IMR-90 (cell line): ENCODE results near the gene EBF4. TPM values are rescaled to one million over a fixed set of nuclear protein-coding genes. Genes with fewer than 3 reads are reported as not detected.
"Not testable (repeated sequence)": the region's sequence is repeated elsewhere in the genome, so short reads cannot be mapped to it uniquely, and the experiment has no call there.

Source experiments
- ATAC-seq: fragments of 200-7000 bp; cut with Tn5 transposase; 2 replicates; pipeline ENCODE4 v1.9.1; 2020; ENCODE audit warnings: low read depth, mild to moderate bottlenecking, moderate library complexity
- BruUV-seq: library from RNA; stranded (reverse); fragments of 400-500 nt; replicated peaks from 2 replicates; lab custom pipeline; 2021; lab: Mats Ljungman, UMichigan
- CTCF ChIA-PET: fragments of 300-600 bp; formaldehyde crosslinking; extraction: SDS; loops from one replicate; lab custom pipeline; 2021; ENCODE audit warnings: antibody characterized with exemption; lab: Yijun Ruan, JAX
- POLR2A ChIA-PET: fragments of 300-600 bp; sonication (Branson Sonifier 250); formaldehyde crosslinking; loops from one replicate; lab custom pipeline; 2022; ENCODE audit warnings: antibody characterized with exemption; ENCODE audit not compliant: unreplicated experiment; lab: Charles Lee
- DNase-seq: peaks from one replicate; pipeline ENCODE4 v3.0.0; 2013
- H2AFZ ChIP-seq: replicated peaks from 2 replicates; pipeline ENCODE3; 2013; ENCODE audit warnings: low read length, mild to moderate bottlenecking; ENCODE audit not compliant: poor library complexity
- H2AK5ac ChIP-seq: 2 replicates; pipeline ENCODE4 v1.6.1; 2013; ENCODE audit warnings: low read depth, low read length, inconsistent platforms
- H2AK9ac ChIP-seq: replicated peaks from 2 replicates; pipeline ENCODE3; 2013; ENCODE audit warnings: mild to moderate bottlenecking, low read depth, low read length, moderate library complexity; ENCODE audit not compliant: poor library complexity
- H2BK120ac ChIP-seq: 2 replicates; pipeline ENCODE4 v1.6.1; 2013; ENCODE audit warnings: low read depth, low read length, inconsistent platforms
- H2BK15ac ChIP-seq: 3 replicates; pipeline ENCODE4 v1.6.1; 2013; ENCODE audit warnings: low read depth, low read length, inconsistent platforms
- H2BK20ac ChIP-seq: 2 replicates; pipeline ENCODE4 v1.6.1; 2013; ENCODE audit warnings: low read depth, mild to moderate bottlenecking, inconsistent platforms, low read length, moderate library complexity
- H2BK5ac ChIP-seq: 2 replicates; pipeline ENCODE4 v1.6.1; 2013; ENCODE audit warnings: mild to moderate bottlenecking, low read depth, low read length, inconsistent platforms; ENCODE audit not compliant: poor library complexity, severe bottlenecking
- H3K14ac ChIP-seq: replicated peaks from 2 replicates; pipeline ENCODE4 v1.6.1; 2013; ENCODE audit warnings: low read depth, low read length, inconsistent platforms
- H3K18ac ChIP-seq: 2 replicates; pipeline ENCODE4 v1.6.1; 2013; ENCODE audit warnings: low read depth, low read length, control low read depth
- H3K23ac ChIP-seq: 2 replicates; pipeline ENCODE4 v1.6.1; 2013; ENCODE audit warnings: low read depth, low read length, inconsistent platforms
- H3K27ac ChIP-seq: 2 replicates; pipeline ENCODE4 v1.5.1; 2013; ENCODE audit warnings: mild to moderate bottlenecking, control low read depth, low read length; ENCODE audit not compliant: insufficient read depth
- H3K27me3 ChIP-seq: 2 replicates; pipeline ENCODE4 v1.6.1; 2013; ENCODE audit warnings: low read length; ENCODE audit not compliant: control insufficient read depth, insufficient read depth
- H3K36me3 ChIP-seq: 2 replicates; pipeline ENCODE4 v1.6.1; 2013; ENCODE audit warnings: low read length, mixed read lengths; ENCODE audit not compliant: control insufficient read depth, insufficient read depth
- H3K4ac ChIP-seq: 2 replicates; pipeline ENCODE4 v1.6.1; 2013; ENCODE audit warnings: low read depth, low read length, inconsistent platforms
- H3K4me1 ChIP-seq: 2 replicates; pipeline ENCODE4 v1.6.1; 2013; ENCODE audit warnings: low read length, mixed read lengths; ENCODE audit not compliant: control insufficient read depth, insufficient read depth
- H3K4me2 ChIP-seq: 2 replicates; pipeline ENCODE4 v1.6.1; 2013; ENCODE audit warnings: low read depth, mild to moderate bottlenecking, control low read depth, low read length, moderate library complexity
- H3K4me3 ChIP-seq: 2 replicates; pipeline ENCODE4 v1.5.1; 2013; ENCODE audit warnings: low read depth, mild to moderate bottlenecking, control low read depth, low read length, moderate library complexity; ENCODE audit not compliant: insufficient read depth
- H3K56ac ChIP-seq: 2 replicates; pipeline ENCODE4 v1.6.1; 2013; ENCODE audit warnings: low read length, inconsistent platforms; ENCODE audit not compliant: insufficient read depth; ENCODE audit errors: extremely low read depth
- H3K79me1 ChIP-seq, 2 experiments: 2 replicates each; pipeline ENCODE4 v1.6.1; 2013; ENCODE audit warnings: low read length in 2 of 2, inconsistent platforms in 1 of 2, low read depth in 1 of 2
- H3K9ac ChIP-seq: 2 replicates; pipeline ENCODE4 v1.6.1; 2013; ENCODE audit warnings: low read depth, low read length, control low read depth
- H3K9me1 ChIP-seq: 2 replicates; pipeline ENCODE4 v1.6.1; 2013; ENCODE audit warnings: low read length, inconsistent platforms; ENCODE audit not compliant: insufficient read depth
- H3K9me3 ChIP-seq: 2 replicates; pipeline ENCODE4 v1.6.1; 2013; ENCODE audit warnings: low read length; ENCODE audit not compliant: control insufficient read depth, insufficient read depth
- H4K20me1 ChIP-seq: 2 replicates; pipeline ENCODE4 v1.6.1; 2013; ENCODE audit warnings: low read length, inconsistent platforms; ENCODE audit not compliant: insufficient read depth
- H4K5ac ChIP-seq: 2 replicates; pipeline ENCODE4 v1.6.1; 2013; ENCODE audit warnings: mild to moderate bottlenecking, low read depth, low read length, control low read depth
- H4K8ac ChIP-seq, 2 experiments: 2 replicates each; pipeline ENCODE4 v1.6.1; 2013; ENCODE audit warnings: low read depth in 2 of 2, low read length in 2 of 2, control low read depth in 1 of 2, inconsistent platforms in 1 of 2
- H4K91ac ChIP-seq: 2 replicates; pipeline ENCODE4 v1.6.1; 2013; ENCODE audit warnings: low read depth, low read length, inconsistent platforms; ENCODE audit not compliant: insufficient read depth
- WGBS, 2 experiments: methylation state at CpG; one replicate each; pipeline versions ENCODE4 v1.1.5 to v1.1.7; 2013; ENCODE audit warnings: missing lambda C conversion rate in 2 of 2; ENCODE audit not compliant: insufficient read length in 1 of 2; ENCODE audit errors: extremely low coverage in 2 of 2; 5-methylcytosine and 5-hydroxymethylcytosine counted together
- dilution Hi-C: fragments of 300-500 bp; cut with HindIII; formaldehyde crosslinking; loops from one replicate; pipeline ENCODE4 v1.14.3; 2018; ENCODE audit warnings: low sequenced_read_pairs; ENCODE audit not compliant: unreplicated experiment
- in situ Hi-C: fragments of 300-500 bp; cut with MboI; formaldehyde crosslinking; loops from 3 replicates; pipeline ENCODE4 v1.14.3; 2019; ENCODE audit warnings: low sequenced_read_pairs, inconsistent platforms, mixed read lengths
- intact Hi-C: fragments of 100-400 bp; cut with micrococcal nuclease; formaldehyde crosslinking; loops from 2 replicates; pipeline ENCODE4 v1.10.0; 2022
- polyA plus RNA-seq, 3 experiments: library from polyadenylated mRNA; depleted of rRNA; stranded (reverse); fragments of >200 nt; gene quantifications; 2 replicates each; pipeline ENCODE4 v1.2.3, GENCODE V29; 2012; ENCODE audit warnings: low replicate concordance in 1 of 3
- total RNA-seq: library from RNA; depleted of rRNA; stranded (reverse); fragments of >200 nt; gene quantifications from 2 replicates; pipeline ENCODE4 v1.2.3, GENCODE V29; 2012

The EBF4 gene
- total and polyA plus RNA-seq, 2 of the 4 experiments (the other 2 are of a cell fraction) = 0.18 to 1.1 TPM

GRCh38 chr20:2682040-2682439, 10.5 kb upstream of the EBF4 start:
- 75 to 100% methylated on average over 1 to 2 of the region's 3 CpGs for WGBS, 2 experiments
- H3K23ac ChIP-seq, H3K14ac ChIP-seq, POLR2A ChIA-PET, H3K9me1 ChIP-seq, H2BK15ac ChIP-seq, dilution Hi-C loops, H3K4ac ChIP-seq, H3K56ac ChIP-seq, CTCF ChIA-PET, H4K8ac ChIP-seq, H2BK5ac ChIP-seq, H4K5ac ChIP-seq, BruUV-seq, in situ Hi-C loops, H2BK120ac ChIP-seq, H4K91ac ChIP-seq, H3K4me2 ChIP-seq, H3K27ac ChIP-seq, intact Hi-C loops, ATAC-seq, H2AFZ ChIP-seq, H2BK20ac ChIP-seq, H3K18ac ChIP-seq, H3K79me1 ChIP-seq, H3K4me1 ChIP-seq, H3K9me3 ChIP-seq, H3K9ac ChIP-seq, H2AK5ac ChIP-seq, H2AK9ac ChIP-seq, H3K4me3 ChIP-seq, H3K36me3 ChIP-seq, H4K20me1 ChIP-seq, DNase-seq: not testable (repeated sequence)
- peaks cover 22% of the 10 kb centered on the region for H3K27me3 ChIP-seq

- H2AK9ac ChIP-seq, H3K27ac ChIP-seq, BruUV-seq, H3K9me1 ChIP-seq, H2BK15ac ChIP-seq, POLR2A ChIA-PET, H3K14ac ChIP-seq, H3K4ac ChIP-seq, H3K4me3 ChIP-seq, H3K23ac ChIP-seq, H4K8ac ChIP-seq, H3K18ac ChIP-seq, dilution Hi-C loops, H2BK20ac ChIP-seq, H3K4me1 ChIP-seq, H3K56ac ChIP-seq, H3K79me1 ChIP-seq, H2BK5ac ChIP-seq, H2BK120ac ChIP-seq, CTCF ChIA-PET, H4K91ac ChIP-seq, H3K9ac ChIP-seq, H3K4me2 ChIP-seq, H3K9me3 ChIP-seq, H3K36me3 ChIP-seq, H2AK5ac ChIP-seq, H2AFZ ChIP-seq, ATAC-seq, H4K20me1 ChIP-seq, DNase-seq, in situ Hi-C loops, H4K5ac ChIP-seq, intact Hi-C loops: not testable (repeated sequence)
- WGBS, 2 experiments = no CpG with 5 or more reads among the region's 4 CpGs
- H3K27me3 ChIP-seq = peaks cover 21% of the 10 kb centered on the region
Observed at GRCh38 chr20:2684817-2685216, 7.8 kb upstream of the EBF4 start.
